ENCODE results near the gene TYROBP.
A peak's percentile ranks its signal among the peaks of the same experiment; 100 is the strongest.
"Not testable (repeated sequence)": the region's sequence is repeated elsewhere in the genome, so short reads cannot be mapped to it uniquely, and the experiment has no call there.

TYROBP gene

GRCh38 chr19:35908010-35908441 is at the start of gene TYROBP:
Gene TYROBP, minus strand, starts transcription at chr19:35908295. Its CDS starts 67 bp downstream, at chr19:35908228.
- no peak for DNase-seq

- not testable (repeated sequence) for DNase-seq
These were observed 49.3 kb upstream of the TYROBP start for GRCh38 chr19:35957411-35957810.

- DNase-seq, result no peak
These were observed 48.0 kb upstream of the TYROBP start for GRCh38 chr19:35955881-35956634.

- DNase-seq, result no peak
These were observed 41.0 kb upstream of the TYROBP start for GRCh38 chr19:35949131-35949530.

- DNase-seq, result no peak
These were observed 38.1 kb upstream of the TYROBP start for GRCh38 chr19:35946203-35946602.

- DNase-seq, result no peak
These were observed 37.2 kb upstream of the TYROBP start for GRCh38 chr19:35945121-35945790.

GRCh38 chr19:35944556-35944955 is 36.5 kb upstream of the TYROBP start:
- no peak for DNase-seq

GRCh38 chr19:35943321-35944301 is 35.5 kb upstream of the TYROBP start:
- DNase-seq, result no peak

GRCh38 chr19:35942235-35942634 is 34.1 kb upstream of the TYROBP start:
- no peak for DNase-seq

GRCh38 chr19:35940839-35941238 is 32.7 kb upstream of the TYROBP start:
- no peak for DNase-seq

- DNase-seq, result no peak
These were observed 32.1 kb upstream of the TYROBP start for GRCh38 chr19:35940078-35940775.

GRCh38 chr19:35939307-35940077 is 31.4 kb upstream of the TYROBP start:
- no peak for DNase-seq

- no peak for DNase-seq
These were observed 30.5 kb upstream of the TYROBP start for GRCh38 chr19:35938282-35939224.

GRCh38 chr19:35937345-35938281 is 29.5 kb upstream of the TYROBP start:
- no peak for DNase-seq

- DNase-seq, result no peak
These were observed 28.7 kb upstream of the TYROBP start for GRCh38 chr19:35936738-35937268.

- peak; percentile 57 for DNase-seq
These were observed 28.0 kb upstream of the TYROBP start, which contains the start of gene LRFN3 for GRCh38 chr19:35935911-35936737. Gene LRFN3, plus strand, starts transcription at chr19:35936374. Its CDS starts 3,052 bp downstream, at chr19:35939426.

GRCh38 chr19:35932291-35932936 is 24.3 kb upstream of the TYROBP start:
- DNase-seq, result no peak

GRCh38 chr19:35931874-35932202 is 23.7 kb upstream of the TYROBP start:
- DNase-seq, result no peak
